Activated naive CD8-positive, alpha-beta T cell treated with anti-CD3 and anti-CD28 coated beads, Interleukin-2, amount 50 U/mL, for 24 hours (primary cell): Measurements from ENCODE around the gene SDF2L1.
"Not testable (repeated sequence)": the region's sequence is repeated elsewhere in the genome, so short reads cannot be mapped to it uniquely, and the experiment has no call there.

Experiments
- ATAC-seq: fragments of 150-1000 bp; cut with Tn5 transposase; one replicate; pipeline ENCODE4 v1.10.0; 2021
- DNase-seq: peaks from one replicate; pipeline ENCODE4 v3.0.0; 2021
- H3K27ac Mint-ChIP-seq: one replicate; pipeline ENCODE4 v1.8.0; 2021; ENCODE audit warnings: mild to moderate bottlenecking, mixed read lengths
- H3K27me3 Mint-ChIP-seq: one replicate; pipeline ENCODE4 v1.8.0; 2021; ENCODE audit warnings: mixed read lengths
- H3K36me3 Mint-ChIP-seq: one replicate; pipeline ENCODE4 v1.8.0; 2021; ENCODE audit warnings: low read depth, mixed read lengths
- H3K4me1 Mint-ChIP-seq: one replicate; pipeline ENCODE4 v1.8.0; 2021; ENCODE audit warnings: mixed read lengths
- H3K4me3 Mint-ChIP-seq: one replicate; pipeline ENCODE4 v1.8.0; 2021; ENCODE audit warnings: mild to moderate bottlenecking, moderate library complexity, mixed read lengths
- H3K9me3 Mint-ChIP-seq: one replicate; pipeline ENCODE4 v1.8.0; 2021; ENCODE audit warnings: mixed read lengths

SDF2L1 gene, protein sequence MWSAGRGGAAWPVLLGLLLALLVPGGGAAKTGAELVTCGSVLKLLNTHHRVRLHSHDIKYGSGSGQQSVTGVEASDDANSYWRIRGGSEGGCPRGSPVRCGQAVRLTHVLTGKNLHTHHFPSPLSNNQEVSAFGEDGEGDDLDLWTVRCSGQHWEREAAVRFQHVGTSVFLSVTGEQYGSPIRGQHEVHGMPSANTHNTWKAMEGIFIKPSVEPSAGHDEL

DNA sequence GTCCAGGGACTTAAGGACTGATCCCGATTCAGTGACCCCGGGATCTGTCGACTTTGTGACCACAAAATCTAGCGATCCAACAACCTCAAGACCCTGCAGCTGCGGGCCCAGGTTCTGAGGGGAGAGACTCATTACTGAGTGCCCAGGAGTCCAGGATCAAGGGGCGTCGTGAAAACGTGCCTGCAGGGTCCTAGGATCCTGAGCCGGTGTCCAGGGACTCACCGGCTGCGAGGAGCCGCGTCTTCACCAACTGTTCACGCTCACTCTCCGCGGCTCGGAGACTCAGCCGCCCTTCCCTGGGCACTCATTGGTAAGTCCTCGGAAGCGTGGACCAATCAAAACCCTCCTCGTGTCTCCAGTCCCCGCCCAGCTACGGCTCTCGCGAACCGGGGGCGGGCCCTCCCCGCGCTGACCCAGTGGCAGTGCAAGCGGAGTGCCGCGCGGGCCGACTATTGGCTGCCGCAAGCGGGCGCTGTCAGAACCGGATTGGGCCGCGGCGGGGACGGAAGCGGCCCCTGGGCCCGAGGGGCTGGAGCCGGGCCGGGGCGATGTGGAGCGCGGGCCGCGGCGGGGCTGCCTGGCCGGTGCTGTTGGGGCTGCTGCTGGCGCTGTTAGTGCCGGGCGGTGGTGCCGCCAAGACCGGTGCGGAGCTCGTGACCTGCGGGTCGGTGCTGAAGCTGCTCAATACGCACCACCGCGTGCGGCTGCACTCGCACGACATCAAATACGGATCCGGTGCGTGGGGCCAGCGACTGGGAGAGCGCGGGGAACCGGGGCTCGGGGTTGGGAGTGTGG is at the start of gene SDF2L1:
Gene SDF2L1 (plus strand): TSS at position 514 of the 795 bp plus-strand sequence. CDS start 35 bp downstream, at position 549.
- Mint-ChIP-seq H3K9me3 (no peaks in the 10 kb centered on the region), H3K4me3 (peak within 1 kb of the TSS; percentile 92), H3K27me3 (peaks cover 7% of the 10 kb centered on the region), H3K4me1 (peaks cover 32% of the 10 kb centered on the region), H3K36me3 (peaks cover 22% of the 10 kb centered on the region), H3K27ac (peak within 1 kb of the TSS; percentile 87)
- DNase-seq (peak; percentile 97), ATAC-seq (peak; percentile 98)

DNA sequence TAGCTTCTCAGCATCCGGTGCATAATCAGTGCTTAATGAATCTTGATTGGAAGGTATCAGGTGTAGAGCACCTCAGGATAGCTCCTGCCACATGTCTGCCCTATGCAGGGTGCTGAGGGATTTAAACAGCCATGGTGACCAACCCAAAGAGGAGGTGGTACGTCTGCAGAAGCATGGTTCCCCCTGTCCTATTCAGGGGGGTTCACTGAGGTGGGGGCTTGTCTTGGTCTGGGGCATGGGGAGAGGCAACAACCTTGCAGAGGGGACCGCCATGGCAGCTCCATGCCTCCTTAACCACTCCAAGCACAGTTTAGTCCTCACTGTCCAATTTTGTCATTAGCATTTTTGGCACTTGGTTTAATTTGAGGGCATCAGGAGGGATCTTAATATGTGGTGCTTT is 49.7 kb upstream of the SDF2L1 start:
- Mint-ChIP-seq H3K4me1 (peaks cover 39% of the 10 kb centered on the region), H3K27ac (no peak overlapping the region), H3K4me3 (no peak overlapping the region), H3K27me3 (no peaks in the 10 kb centered on the region), H3K9me3 (no peaks in the 10 kb centered on the region), H3K36me3 (peaks cover 47% of the 10 kb centered on the region)
- no peak for DNase-seq
- ATAC-seq, result no peak

DNA sequence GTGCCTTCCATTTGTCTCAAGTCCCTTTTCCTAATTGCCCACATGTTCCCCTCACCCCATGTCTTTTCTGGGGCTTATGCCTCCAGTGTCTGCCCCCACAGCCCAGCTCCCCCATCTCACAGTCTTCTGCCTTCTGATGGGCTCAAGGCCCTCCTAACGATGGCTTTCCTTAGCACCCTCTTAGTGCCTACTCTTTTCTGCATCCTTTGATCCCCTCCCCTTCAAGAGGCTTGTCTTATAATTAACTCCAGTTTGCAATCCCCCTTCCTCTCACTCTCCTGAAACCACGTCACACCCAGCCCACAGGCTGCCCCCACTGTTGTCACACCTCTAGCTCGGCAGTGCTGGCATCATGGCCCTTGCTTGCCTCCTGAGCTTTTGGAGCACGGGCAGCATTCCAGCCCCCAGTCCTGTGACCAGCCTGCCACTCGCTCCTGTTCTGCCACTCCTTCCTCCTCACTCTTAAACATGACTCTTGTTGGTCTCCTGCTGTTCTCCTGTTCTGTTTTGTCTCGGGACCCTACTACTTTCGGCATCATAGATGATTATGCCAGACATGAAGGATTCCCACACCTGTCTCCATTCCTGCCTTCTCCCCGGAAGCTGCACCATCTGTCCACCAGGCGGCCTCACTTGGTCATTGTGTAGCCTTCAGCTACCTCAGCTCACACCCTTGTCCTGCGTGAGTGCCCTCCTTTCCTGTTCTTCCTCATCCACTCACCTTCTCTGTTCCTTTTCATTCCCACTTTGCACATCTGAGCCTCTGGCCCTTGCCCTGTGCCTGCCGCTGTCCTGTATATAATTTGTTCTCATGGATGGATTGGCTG is 48.5 kb upstream of the SDF2L1 start:
- H3K27me3 Mint-ChIP-seq, result no peaks in the 10 kb centered on the region
- peaks cover 31% of the 10 kb centered on the region for H3K4me1 Mint-ChIP-seq
- H3K27ac Mint-ChIP-seq, result peak overlapping the region; percentile 60
- ATAC-seq (no peak), DNase-seq (no peak)
- no peaks in the 10 kb centered on the region for H3K9me3 Mint-ChIP-seq
- no peak overlapping the region for H3K4me3 Mint-ChIP-seq
- peaks cover 51% of the 10 kb centered on the region for H3K36me3 Mint-ChIP-seq

DNA sequence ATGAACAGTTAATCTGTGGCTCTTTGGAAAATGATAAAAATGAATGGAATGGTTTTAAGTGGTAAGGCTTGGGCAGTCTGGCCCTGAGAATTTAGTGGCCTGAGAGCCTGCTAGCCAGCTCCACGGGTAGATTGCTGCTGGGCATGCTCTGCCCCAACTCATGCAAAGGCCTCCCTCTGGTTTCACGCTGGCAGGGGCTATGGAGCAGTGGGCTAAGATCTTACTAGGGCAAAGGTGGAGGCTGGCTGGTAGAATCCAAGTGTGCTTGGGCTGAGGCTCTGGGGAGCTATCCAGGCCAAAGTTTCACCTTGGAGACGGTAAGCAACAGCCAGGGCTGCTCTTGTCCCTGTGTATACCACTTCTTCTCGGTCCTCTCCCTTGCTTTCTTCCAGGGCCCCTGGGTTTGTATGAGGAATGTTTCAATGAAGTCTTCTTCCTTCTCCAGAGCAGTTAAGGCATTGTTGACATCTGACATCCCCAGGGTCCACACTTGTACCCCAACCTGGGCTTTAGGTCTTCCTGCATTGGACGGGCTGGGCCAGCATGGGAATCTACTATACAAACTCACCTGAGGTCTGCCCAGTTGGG is 47.1 kb upstream of the SDF2L1 start:
- no peak for ATAC-seq
- Mint-ChIP-seq H3K4me3 (no peak overlapping the region), H3K27me3 (no peaks in the 10 kb centered on the region), H3K27ac (no peak overlapping the region), H3K36me3 (peaks cover 55% of the 10 kb centered on the region), H3K9me3 (no peaks in the 10 kb centered on the region), H3K4me1 (peaks cover 27% of the 10 kb centered on the region)
- no peak for DNase-seq

GRCh38 chr22:21596356-21597135 is 45.6 kb upstream of the SDF2L1 start:
- H3K27ac Mint-ChIP-seq, ATAC-seq, H3K9me3 Mint-ChIP-seq, H3K27me3 Mint-ChIP-seq, DNase-seq, H3K4me3 Mint-ChIP-seq: not testable (repeated sequence)
- Mint-ChIP-seq H3K4me1 (peaks cover 19% of the 10 kb centered on the region), H3K36me3 (peaks cover 49% of the 10 kb centered on the region)

GRCh38 chr22:21598302-21598701 is 43.8 kb upstream of the SDF2L1 start:
- no peak overlapping the region for H3K4me3 Mint-ChIP-seq
- no peak overlapping the region for H3K27ac Mint-ChIP-seq
- no peaks in the 10 kb centered on the region for H3K9me3 Mint-ChIP-seq
- no peaks in the 10 kb centered on the region for H3K27me3 Mint-ChIP-seq
- peaks cover 49% of the 10 kb centered on the region for H3K36me3 Mint-ChIP-seq
- ATAC-seq (no peak), DNase-seq (no peak)
- H3K4me1 Mint-ChIP-seq, result peaks cover 23% of the 10 kb centered on the region

DNA sequence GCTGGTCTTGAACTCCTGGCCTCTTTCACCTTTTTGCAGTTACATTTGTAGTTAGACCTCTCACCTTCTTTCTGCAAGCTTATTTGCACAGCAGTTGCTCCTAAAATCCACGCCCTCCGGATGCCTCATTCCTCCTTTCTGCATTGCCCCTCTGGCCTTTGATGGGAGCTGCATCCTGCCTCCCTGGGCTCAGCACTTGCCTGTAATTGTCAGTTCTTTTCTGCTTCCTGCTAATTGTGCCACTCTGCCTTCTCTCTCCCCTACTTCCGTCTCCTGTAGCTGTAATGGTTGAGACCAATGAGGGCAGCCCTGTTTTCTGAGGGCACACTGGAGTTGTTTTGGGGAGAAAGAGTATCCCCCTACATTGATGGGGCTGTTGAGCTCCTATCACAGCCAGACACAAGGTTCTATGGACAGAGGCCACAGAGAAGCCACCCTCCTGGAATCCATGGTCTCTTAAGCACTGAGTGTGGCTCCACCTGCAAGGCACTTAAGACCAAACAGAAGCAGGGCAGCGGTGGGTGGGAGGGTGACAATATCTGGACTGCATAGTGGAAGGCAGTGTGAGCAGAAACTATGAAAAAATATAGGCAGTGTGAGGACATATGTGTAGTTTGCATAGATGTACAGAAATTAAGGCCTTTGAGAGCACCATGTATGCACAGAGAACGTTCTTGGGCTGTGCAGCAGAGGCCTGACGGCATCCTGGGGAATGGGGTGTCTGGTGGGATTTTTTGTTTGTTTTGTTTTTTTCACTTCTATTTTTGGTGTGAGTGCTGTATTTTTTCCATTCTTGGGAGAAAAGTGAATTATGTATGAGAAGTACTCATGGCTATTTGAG is 42.8 kb upstream of the SDF2L1 start:
- Mint-ChIP-seq H3K27ac (peak overlapping the region; percentile 81), H3K4me1 (peaks cover 23% of the 10 kb centered on the region), H3K4me3 (no peak overlapping the region), H3K9me3 (no peaks in the 10 kb centered on the region), H3K36me3 (peaks cover 41% of the 10 kb centered on the region), H3K27me3 (no peaks in the 10 kb centered on the region)
- DNase-seq, result no peak
- no peak for ATAC-seq

DNA sequence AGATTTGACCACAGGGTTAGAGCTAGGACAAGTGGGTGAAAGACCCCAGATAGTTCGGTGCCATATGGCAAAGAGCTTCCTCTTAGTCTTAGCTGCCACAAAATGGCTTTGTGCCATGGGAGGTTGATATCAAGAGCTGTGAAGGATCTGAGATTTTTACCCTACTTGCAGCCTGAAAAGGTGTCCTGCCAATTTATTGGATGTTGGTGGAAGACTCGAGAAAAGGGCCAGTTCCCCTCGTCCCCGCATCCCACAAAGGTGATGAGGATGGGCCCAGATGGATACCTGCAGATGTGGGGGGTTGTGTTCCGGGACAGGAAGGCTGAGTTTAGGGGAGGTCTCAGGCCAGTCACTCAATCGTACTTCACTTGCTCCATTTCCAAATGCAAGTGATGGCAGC is 39.5 kb upstream of the SDF2L1 start:
- no peaks in the 10 kb centered on the region for H3K9me3 Mint-ChIP-seq
- DNase-seq (no peak), ATAC-seq (no peak)
- H3K4me1 Mint-ChIP-seq, result peaks cover 31% of the 10 kb centered on the region
- H3K4me3 Mint-ChIP-seq, result no peak overlapping the region
- no peak overlapping the region for H3K27ac Mint-ChIP-seq
- no peaks in the 10 kb centered on the region for H3K27me3 Mint-ChIP-seq
- H3K36me3 Mint-ChIP-seq, result peaks cover 23% of the 10 kb centered on the region

DNA sequence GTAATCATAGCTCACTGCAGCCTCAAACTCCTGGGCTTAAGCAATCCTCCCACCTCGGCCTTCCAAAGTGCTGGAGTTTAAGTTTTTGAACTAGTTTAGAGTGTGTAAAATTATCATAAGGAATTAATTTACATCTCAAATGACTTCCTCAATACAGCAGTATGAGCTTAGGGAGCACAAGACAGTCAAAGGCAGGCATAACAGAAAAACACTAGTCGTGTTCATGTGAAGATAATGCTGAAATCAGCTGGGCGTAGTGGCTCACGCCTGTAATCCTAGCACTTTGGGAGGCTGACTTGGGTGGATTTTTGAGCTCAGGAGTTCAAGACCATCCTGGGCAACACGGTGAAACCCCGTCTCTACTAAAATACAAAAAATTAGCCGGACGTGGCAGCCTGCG is 38.1 kb upstream of the SDF2L1 start:
- no peak overlapping the region for H3K4me3 Mint-ChIP-seq
- peaks cover 21% of the 10 kb centered on the region for H3K36me3 Mint-ChIP-seq
- no peaks in the 10 kb centered on the region for H3K9me3 Mint-ChIP-seq
- ATAC-seq, result no peak
- no peak for DNase-seq
- H3K4me1 Mint-ChIP-seq, result peaks cover 32% of the 10 kb centered on the region
- no peak overlapping the region for H3K27ac Mint-ChIP-seq
- H3K27me3 Mint-ChIP-seq, result no peaks in the 10 kb centered on the region

DNA sequence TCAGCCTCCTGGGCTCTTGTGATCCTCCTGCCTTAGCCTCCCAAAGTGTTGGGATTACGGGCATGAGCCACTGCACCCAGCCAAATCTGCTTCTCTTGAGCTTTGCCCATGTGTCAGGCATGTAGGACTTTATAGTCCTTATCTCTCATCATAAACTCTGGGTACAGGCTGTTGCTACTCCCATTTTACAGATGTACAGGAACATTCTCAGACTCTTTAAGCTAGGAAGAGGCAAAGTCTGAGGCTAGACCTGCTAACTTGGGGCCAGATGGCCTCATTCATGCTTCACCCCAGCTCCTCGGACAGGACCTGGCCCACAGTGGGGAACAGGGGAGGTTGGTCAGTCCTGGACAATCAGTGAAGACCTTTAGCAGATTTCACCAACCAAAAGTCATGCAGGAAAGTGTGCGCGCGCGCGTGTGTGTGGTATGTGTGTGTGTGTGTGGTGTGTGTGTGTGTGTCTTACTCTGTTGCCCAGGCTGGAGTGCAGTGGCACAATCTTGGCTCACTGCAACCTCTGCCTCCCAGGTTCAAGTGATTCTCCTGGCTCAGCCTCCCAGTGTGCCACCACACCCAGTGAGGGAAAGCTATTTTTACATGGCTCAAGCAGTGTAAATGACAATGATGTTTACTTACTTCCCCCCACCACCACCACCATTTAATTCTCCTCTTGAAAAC is 36.1 kb upstream of the SDF2L1 start:
- no peak overlapping the region for H3K4me3 Mint-ChIP-seq
- peaks cover 19% of the 10 kb centered on the region for H3K36me3 Mint-ChIP-seq
- no peak overlapping the region for H3K27ac Mint-ChIP-seq
- ATAC-seq, result no peak
- H3K4me1 Mint-ChIP-seq, result peaks cover 23% of the 10 kb centered on the region
- DNase-seq, result no peak
- H3K9me3 Mint-ChIP-seq, result no peaks in the 10 kb centered on the region
- H3K27me3 Mint-ChIP-seq, result no peaks in the 10 kb centered on the region

DNA sequence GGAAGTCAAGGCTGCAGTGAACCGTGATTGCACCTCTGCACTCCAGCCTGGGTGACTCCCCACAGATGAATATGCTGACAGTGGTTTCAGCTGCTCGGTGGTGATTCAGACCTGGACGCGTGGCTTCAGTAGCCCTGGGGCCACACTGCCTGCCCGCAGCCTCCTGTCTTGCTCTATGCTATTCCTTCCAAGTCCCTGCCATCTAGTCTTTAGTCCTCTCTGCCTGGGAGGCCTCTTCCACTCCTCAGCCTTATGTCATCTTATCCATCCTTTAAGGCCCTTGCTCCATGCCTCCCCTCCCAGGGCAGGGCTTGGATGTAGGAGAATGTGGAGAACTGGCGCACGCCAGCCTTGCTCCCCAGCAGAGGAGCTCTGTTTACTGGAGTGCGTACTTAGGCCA is 35.3 kb upstream of the SDF2L1 start:
- H3K4me1 Mint-ChIP-seq, result peaks cover 23% of the 10 kb centered on the region
- H3K9me3 Mint-ChIP-seq, result no peaks in the 10 kb centered on the region
- H3K36me3 Mint-ChIP-seq, result peaks cover 27% of the 10 kb centered on the region
- H3K4me3 Mint-ChIP-seq, result no peak overlapping the region
- no peak for DNase-seq
- H3K27me3 Mint-ChIP-seq, result no peaks in the 10 kb centered on the region
- no peak for ATAC-seq
- H3K27ac Mint-ChIP-seq, result no peak overlapping the region

DNA sequence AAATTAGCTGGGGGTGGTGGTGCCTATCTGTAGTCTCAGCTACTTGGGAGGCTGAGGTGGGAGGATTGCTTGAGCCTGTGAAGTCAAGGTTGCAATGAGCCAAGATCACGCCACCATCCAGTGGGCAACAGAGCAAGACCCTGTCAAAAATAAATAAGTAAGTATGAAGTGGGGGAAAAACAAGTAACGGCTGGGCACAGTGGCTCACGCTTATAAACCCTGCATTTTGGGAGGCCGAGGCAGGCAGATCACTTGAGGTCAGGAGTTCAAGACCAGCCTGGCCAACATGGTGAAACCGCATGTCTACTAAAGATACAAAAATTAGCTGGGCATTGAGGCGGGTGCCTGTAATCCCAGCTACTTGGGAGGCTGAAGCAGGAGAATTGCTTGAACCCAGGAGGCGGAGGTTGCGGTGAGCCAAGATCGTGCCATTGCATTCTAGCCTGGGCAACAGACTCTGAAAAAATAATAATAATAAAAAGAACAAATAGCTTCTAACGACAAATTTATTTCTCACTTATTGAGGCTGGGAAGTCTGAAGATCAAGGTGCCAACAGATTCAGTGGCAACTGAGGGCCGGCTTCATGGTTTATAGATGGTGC is 32.4 kb upstream of the SDF2L1 start:
- ATAC-seq, H3K27ac Mint-ChIP-seq, H3K27me3 Mint-ChIP-seq, H3K9me3 Mint-ChIP-seq, DNase-seq, H3K4me3 Mint-ChIP-seq: not testable (repeated sequence)
- Mint-ChIP-seq H3K36me3 (peaks cover 32% of the 10 kb centered on the region), H3K4me1 (peaks cover 17% of the 10 kb centered on the region)
